Measurements from ENCODE around the gene DR1.
"Not testable (repeated sequence)": the region's sequence is repeated elsewhere in the genome, so short reads cannot be mapped to it uniquely, and the experiment has no call there.

- TF ChIP-seq POLR2A (IDR thresholded peaks at IDR 0.05): not testable (repeated sequence)
- TF ChIP-seq, protein P1, sequence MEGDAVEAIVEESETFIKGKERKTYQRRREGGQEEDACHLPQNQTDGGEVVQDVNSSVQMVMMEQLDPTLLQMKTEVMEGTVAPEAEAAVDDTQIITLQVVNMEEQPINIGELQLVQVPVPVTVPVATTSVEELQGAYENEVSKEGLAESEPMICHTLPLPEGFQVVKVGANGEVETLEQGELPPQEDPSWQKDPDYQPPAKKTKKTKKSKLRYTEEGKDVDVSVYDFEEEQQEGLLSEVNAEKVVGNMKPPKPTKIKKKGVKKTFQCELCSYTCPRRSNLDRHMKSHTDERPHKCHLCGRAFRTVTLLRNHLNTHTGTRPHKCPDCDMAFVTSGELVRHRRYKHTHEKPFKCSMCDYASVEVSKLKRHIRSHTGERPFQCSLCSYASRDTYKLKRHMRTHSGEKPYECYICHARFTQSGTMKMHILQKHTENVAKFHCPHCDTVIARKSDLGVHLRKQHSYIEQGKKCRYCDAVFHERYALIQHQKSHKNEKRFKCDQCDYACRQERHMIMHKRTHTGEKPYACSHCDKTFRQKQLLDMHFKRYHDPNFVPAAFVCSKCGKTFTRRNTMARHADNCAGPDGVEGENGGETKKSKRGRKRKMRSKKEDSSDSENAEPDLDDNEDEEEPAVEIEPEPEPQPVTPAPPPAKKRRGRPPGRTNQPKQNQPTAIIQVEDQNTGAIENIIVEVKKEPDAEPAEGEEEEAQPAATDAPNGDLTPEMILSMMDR (IDR thresholded peaks at IDR 0.05): not testable (repeated sequence)
Measured at GRCh38 chr1:93386268-93386667, 40.6 kb downstream of the DR1 start.
